Activated naive CD8-positive, alpha-beta T cell (primary cell): ENCODE measurements around the gene RAPGEF4.

Source experiments
- H3K27ac Mint-ChIP-seq: one replicate; pipeline ENCODE4 v1.8.0; 2021; ENCODE audit warnings: mixed read lengths
- H3K27me3 Mint-ChIP-seq: one replicate; pipeline ENCODE4 v1.8.0; 2021; ENCODE audit warnings: mixed read lengths
- H3K36me3 Mint-ChIP-seq: one replicate; pipeline ENCODE4 v1.8.0; 2021; ENCODE audit warnings: mixed read lengths
- H3K4me1 Mint-ChIP-seq: one replicate; pipeline ENCODE4 v1.8.0; 2021; ENCODE audit warnings: low read depth, mixed read lengths
- H3K4me3 Mint-ChIP-seq: one replicate; pipeline ENCODE4 v1.8.0; 2021; ENCODE audit warnings: mild to moderate bottlenecking, mixed read lengths
- H3K9me3 Mint-ChIP-seq: one replicate; pipeline ENCODE4 v1.8.0; 2021; ENCODE audit warnings: low read depth, mixed read lengths

The RAPGEF4 gene

DNA sequence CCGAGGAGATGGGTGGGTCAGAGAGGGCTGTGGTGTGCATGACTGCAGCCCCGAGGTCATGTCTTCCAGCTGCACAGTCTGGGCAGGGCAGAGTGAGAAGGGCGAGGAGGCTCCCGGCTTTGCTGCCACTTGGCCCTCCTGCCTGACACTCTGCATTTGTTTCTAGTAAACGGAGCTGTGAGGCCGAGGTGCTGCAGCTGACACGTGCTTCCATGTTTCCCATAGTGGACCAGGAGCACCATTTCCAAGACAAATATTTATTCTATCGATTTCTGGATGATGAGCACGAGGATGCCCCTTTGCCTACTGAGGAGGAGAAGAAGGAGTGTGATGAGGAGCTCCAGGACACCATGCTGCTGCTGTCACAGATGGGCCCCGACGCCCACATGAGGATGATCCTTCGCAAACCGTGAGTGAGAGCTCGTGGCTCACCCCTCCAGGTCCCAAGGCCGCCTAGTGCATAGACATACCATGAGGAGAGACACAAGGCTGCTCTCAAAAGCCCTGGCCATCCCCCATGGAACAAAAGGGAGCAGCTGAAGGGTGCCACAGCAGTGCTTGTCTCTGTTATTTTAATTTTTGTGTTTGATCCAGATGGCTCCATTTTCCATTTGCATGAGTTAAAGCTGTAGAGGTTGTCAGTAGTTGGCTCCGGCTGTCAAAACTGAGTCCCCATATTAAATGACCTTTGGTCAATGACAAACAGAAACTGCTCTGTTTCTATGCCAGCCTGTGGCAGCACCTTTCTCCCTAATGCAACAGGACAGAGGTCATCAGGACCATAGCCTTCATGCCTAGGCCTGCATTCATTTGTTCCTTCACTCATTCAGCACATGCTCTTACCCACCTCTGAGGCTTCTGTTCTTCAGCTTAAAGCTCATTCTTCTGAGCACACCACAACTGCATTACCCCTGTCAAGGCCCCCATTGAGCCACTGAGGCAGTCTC lies 231.7 kb downstream of the RAPGEF4 start:
- H3K27me3 Mint-ChIP-seq: no peaks in the 10 kb centered on the region
- no peak overlapping the region for H3K4me3 Mint-ChIP-seq
- H3K36me3 Mint-ChIP-seq: peaks cover 9% of the 10 kb centered on the region
- no peaks in the 10 kb centered on the region for H3K9me3 Mint-ChIP-seq
- H3K27ac Mint-ChIP-seq: no peak overlapping the region
- peaks cover 30% of the 10 kb centered on the region for H3K4me1 Mint-ChIP-seq

GRCh38 chr2:172968061-172968469 lies 232.4 kb downstream of the RAPGEF4 start:
- no peak overlapping the region for H3K4me3 Mint-ChIP-seq
- H3K9me3 Mint-ChIP-seq: no peaks in the 10 kb centered on the region
- peaks cover 23% of the 10 kb centered on the region for H3K4me1 Mint-ChIP-seq
- no peak overlapping the region for H3K27ac Mint-ChIP-seq
- no peaks in the 10 kb centered on the region for H3K27me3 Mint-ChIP-seq
- H3K36me3 Mint-ChIP-seq: peaks cover 10% of the 10 kb centered on the region

DNA sequence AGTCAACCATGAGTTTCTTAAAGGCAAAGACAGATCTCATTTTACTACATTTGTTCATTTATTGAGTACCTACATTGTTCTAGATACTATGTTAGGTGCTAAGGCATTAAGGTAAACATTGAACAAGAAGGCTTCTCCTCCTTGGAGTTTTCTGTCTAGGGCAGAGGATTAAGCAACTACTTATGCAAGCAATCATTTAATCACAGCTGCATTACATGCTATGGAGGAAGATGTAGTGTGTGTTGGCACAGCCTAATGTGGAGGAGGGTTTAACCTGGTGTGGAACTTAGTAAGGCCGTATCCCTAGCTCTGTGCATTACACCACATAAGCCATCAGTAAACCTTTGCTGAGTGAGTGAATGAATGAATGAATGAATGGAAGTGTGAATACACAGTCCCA lies 233.5 kb downstream of the RAPGEF4 start:
- Mint-ChIP-seq H3K27me3 (no peaks in the 10 kb centered on the region), H3K4me1 (peaks cover 20% of the 10 kb centered on the region), H3K27ac (no peak overlapping the region), H3K36me3 (peaks cover 10% of the 10 kb centered on the region), H3K4me3 (no peak overlapping the region), H3K9me3 (no peaks in the 10 kb centered on the region)

GRCh38 chr2:172969609-172970008 lies 234.0 kb downstream of the RAPGEF4 start:
- Mint-ChIP-seq H3K4me3 (peak overlapping the region; percentile 36), H3K9me3 (no peaks in the 10 kb centered on the region), H3K27ac (peak overlapping the region; percentile 69), H3K27me3 (no peaks in the 10 kb centered on the region), H3K36me3 (peaks cover 10% of the 10 kb centered on the region), H3K4me1 (peaks cover 20% of the 10 kb centered on the region)

GRCh38 chr2:172970660-172971059 lies 235.0 kb downstream of the RAPGEF4 start:
- peak overlapping the region; percentile 36 for H3K4me3 Mint-ChIP-seq
- no peaks in the 10 kb centered on the region for H3K27me3 Mint-ChIP-seq
- peaks cover 20% of the 10 kb centered on the region for H3K4me1 Mint-ChIP-seq
- peaks cover 10% of the 10 kb centered on the region for H3K36me3 Mint-ChIP-seq
- H3K9me3 Mint-ChIP-seq: no peaks in the 10 kb centered on the region
- H3K27ac Mint-ChIP-seq: peak overlapping the region; percentile 69

GRCh38 chr2:172972005-172972619 lies 236.5 kb downstream of the RAPGEF4 start:
- Mint-ChIP-seq H3K4me1 (peaks cover 24% of the 10 kb centered on the region), H3K36me3 (peaks cover 10% of the 10 kb centered on the region), H3K9me3 (no peaks in the 10 kb centered on the region), H3K27me3 (no peaks in the 10 kb centered on the region), H3K4me3 (no peak overlapping the region), H3K27ac (no peak overlapping the region)

- Mint-ChIP-seq H3K4me1 (peaks cover 31% of the 10 kb centered on the region), H3K9me3 (no peaks in the 10 kb centered on the region), H3K36me3 (peaks cover 2% of the 10 kb centered on the region), H3K27me3 (no peaks in the 10 kb centered on the region), H3K4me3 (no peak overlapping the region), H3K27ac (no peak overlapping the region)
These were observed 239.1 kb downstream of the RAPGEF4 start for GRCh38 chr2:172974762-172975161.

DNA sequence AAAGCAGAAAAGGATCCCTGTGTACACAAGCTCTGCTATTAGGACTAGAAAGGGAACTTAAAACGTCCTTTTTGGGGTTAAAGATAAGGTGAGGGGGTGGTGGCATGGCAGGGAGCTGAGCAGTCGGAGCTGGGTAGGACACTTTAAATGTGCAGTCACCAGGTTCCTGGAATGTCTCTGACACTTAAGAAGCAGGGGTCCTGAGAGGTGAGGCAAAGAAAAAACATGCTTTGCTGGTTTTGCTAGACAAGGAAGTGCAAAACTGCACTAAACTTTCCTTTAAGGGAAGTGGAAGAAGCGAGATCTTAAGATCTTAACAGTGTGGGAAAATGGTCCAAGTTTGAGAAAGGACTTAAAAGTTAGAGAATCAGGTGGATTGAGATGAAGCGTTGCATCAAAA lies 240.5 kb downstream of the RAPGEF4 start:
- H3K9me3 Mint-ChIP-seq: no peaks in the 10 kb centered on the region
- peaks cover 18% of the 10 kb centered on the region for H3K4me1 Mint-ChIP-seq
- no peak overlapping the region for H3K27ac Mint-ChIP-seq
- H3K27me3 Mint-ChIP-seq: no peaks in the 10 kb centered on the region
- peaks cover 2% of the 10 kb centered on the region for H3K36me3 Mint-ChIP-seq
- no peak overlapping the region for H3K4me3 Mint-ChIP-seq

DNA sequence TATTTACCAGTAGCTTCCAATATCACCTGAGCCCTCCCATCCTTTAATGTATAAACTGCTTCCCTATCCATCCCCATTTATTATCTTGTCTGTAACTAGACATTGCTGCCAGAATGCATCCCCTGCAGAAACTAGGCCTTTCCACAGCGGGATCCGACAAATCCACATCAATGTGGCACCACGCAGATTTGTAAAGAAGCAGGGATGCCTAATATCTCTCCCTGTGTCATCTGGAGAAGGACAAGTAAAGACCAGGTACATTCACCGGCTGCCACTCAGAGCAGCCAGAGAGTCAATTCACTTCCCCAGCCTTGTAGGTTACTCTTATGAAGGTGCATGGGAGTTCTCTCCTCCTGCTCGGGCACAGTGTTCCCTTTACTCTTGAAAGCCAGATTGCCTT lies 241.2 kb downstream of the RAPGEF4 start:
- Mint-ChIP-seq H3K4me1 (peaks cover 16% of the 10 kb centered on the region), H3K27me3 (no peaks in the 10 kb centered on the region), H3K4me3 (no peak overlapping the region), H3K27ac (no peak overlapping the region), H3K9me3 (no peaks in the 10 kb centered on the region), H3K36me3 (peaks cover 2% of the 10 kb centered on the region)

DNA sequence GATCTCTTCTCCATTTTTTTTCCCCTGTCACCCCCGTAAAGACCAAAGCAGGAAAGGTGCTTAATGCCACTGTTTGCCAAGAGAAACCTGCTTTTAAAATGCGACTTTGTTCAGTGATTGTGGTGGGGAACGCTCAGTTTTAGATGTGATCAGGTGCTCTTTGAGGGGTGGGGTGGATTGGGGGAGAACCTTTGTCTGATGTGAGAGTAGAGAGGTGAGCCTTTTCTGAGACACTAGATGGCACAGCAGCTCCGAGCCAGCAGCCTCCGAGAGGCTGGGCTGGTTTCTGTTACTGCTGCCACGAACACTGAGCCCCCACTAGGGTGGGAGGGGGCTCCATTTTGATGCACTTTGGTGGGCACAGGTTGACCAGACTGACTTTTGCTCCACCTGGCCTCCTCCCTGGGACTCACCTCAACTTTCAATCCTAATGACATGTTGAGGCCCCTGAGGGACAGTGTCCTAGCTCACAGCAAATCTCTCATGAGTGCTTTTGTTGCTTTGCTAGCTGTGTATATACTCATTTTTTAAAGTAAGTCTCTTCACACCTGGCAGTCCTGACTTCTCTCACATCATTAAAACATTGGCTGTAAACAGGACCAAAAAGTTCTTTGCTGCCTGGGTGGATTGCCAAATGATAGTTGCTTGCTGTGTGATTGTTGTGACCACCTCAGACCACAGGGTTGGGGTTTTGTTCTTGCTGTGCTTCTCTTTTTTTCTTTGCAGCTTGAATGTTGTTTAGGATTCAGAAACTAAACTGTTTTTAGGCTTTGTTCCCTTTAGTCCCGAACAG lies 241.8 kb downstream of the RAPGEF4 start:
- Mint-ChIP-seq H3K27me3 (peaks cover 2% of the 10 kb centered on the region), H3K9me3 (no peaks in the 10 kb centered on the region), H3K4me3 (no peak overlapping the region), H3K4me1 (peaks cover 12% of the 10 kb centered on the region), H3K27ac (peak overlapping the region; percentile 11), H3K36me3 (no peaks in the 10 kb centered on the region)

DNA sequence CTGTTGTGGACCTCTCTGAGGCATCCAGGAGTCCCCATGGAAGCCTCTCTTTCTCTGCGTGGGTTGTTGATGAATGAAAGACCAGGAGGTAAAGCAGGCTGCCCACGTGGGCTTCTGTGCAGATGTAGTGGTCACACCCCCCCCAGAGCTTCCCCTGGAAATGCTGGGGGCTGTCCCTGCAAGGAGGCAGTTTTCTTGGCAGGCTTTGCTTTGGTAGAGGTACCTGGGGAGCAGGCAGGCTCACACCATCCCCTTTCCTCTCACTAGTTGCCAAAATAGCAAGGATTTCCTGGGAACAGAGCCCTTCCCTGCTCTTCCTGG lies 242.4 kb downstream of the RAPGEF4 start:
- Mint-ChIP-seq H3K36me3 (no peaks in the 10 kb centered on the region), H3K9me3 (no peaks in the 10 kb centered on the region), H3K27ac (no peak overlapping the region), H3K27me3 (peaks cover 2% of the 10 kb centered on the region), H3K4me3 (no peak overlapping the region), H3K4me1 (peaks cover 12% of the 10 kb centered on the region)

- Mint-ChIP-seq H3K9me3 (no peaks in the 10 kb centered on the region), H3K4me3 (no peak overlapping the region), H3K27me3 (peaks cover 2% of the 10 kb centered on the region), H3K4me1 (peaks cover 11% of the 10 kb centered on the region), H3K27ac (peak overlapping the region; percentile 79), H3K36me3 (no peaks in the 10 kb centered on the region)
These were observed 249.7 kb downstream of the RAPGEF4 start for GRCh38 chr2:172985139-172985892.

- peaks cover 11% of the 10 kb centered on the region for H3K4me1 Mint-ChIP-seq
- no peaks in the 10 kb centered on the region for H3K9me3 Mint-ChIP-seq
- H3K27me3 Mint-ChIP-seq: peaks cover 2% of the 10 kb centered on the region
- no peak overlapping the region for H3K4me3 Mint-ChIP-seq
- no peaks in the 10 kb centered on the region for H3K36me3 Mint-ChIP-seq
- peak overlapping the region; percentile 79 for H3K27ac Mint-ChIP-seq
These were observed 250.4 kb downstream of the RAPGEF4 start for GRCh38 chr2:172986040-172986439.

DNA sequence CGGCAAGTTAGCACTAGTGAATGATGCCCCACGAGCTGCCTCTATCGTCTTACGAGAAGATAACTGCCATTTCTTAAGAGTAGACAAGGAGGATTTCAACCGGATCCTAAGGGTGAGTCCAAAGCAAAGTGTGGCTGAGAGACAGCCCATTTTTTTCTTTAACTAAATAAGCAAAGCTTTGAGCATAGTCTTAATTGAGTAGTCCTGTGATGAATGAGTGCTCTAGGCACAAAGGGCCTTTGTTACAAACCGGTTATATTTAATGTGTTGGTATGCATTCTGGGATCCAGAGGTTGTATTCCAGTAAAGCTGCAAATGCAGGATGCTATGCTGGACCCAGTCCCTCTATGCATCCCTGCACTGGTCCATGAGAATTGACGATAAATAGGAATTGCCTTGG lies 253.1 kb downstream of the RAPGEF4 start:
- no peaks in the 10 kb centered on the region for H3K9me3 Mint-ChIP-seq
- peaks cover 11% of the 10 kb centered on the region for H3K4me1 Mint-ChIP-seq
- H3K27me3 Mint-ChIP-seq: no peaks in the 10 kb centered on the region
- no peak overlapping the region for H3K27ac Mint-ChIP-seq
- H3K4me3 Mint-ChIP-seq: no peak overlapping the region
- no peaks in the 10 kb centered on the region for H3K36me3 Mint-ChIP-seq
